Heart right ventricle (tissue), 16 donors: ENCODE results near the gene PEX14. TPM values are rescaled to one million over a fixed set of nuclear protein-coding genes. Genes with fewer than 3 reads are reported as not detected.
A peak's percentile ranks its signal among the peaks of the same experiment; 100 is the strongest.

ENCODE experiments used
- ATAC-seq, 8 donors: fragments of 200-7000 bp; cut with Tn5 transposase; one replicate each; pipeline ENCODE4 v1.9.1; 2020; ENCODE audit warnings: mild to moderate bottlenecking in 8 of 8, moderate library complexity in 8 of 8, moderate number of reproducible peaks in 1 of 8
- DNase-seq, 2 donors: peaks; one replicate each; pipeline ENCODE4 v3.0.0-alpha.2; 2020
- H3K27ac ChIP-seq, 10 donors: fragments of 200-600 bp; sonication (generic) in 2 of 10; one replicate each; pipeline versions ENCODE4 v1.5.0 to v1.8.0; 2020 to 2022; ENCODE audit warnings: mild to moderate bottlenecking in 3 of 10
- H3K27me3 ChIP-seq, 7 donors: fragments of 200-600 bp; one replicate each; pipeline ENCODE4 v1.8.0; 2021 to 2022; ENCODE audit warnings: mild to moderate bottlenecking in 2 of 7
- H3K36me3 ChIP-seq, 9 donors: fragments of 200-600 bp; sonication (generic) in 1 of 9; one replicate each; pipeline versions ENCODE4 v1.5.0 to v1.8.0; 2020 to 2022; ENCODE audit warnings: mild to moderate bottlenecking in 2 of 9
- H3K4me1 ChIP-seq, 9 donors: fragments of 200-600 bp; sonication (generic) in 1 of 9; one replicate each; pipeline versions ENCODE4 v1.5.0 to v1.8.0; 2020 to 2022; ENCODE audit warnings: mild to moderate bottlenecking in 4 of 9
- H3K4me3 ChIP-seq, 10 donors: fragments of 200-600 bp; sonication (generic) in 2 of 10; one replicate each; pipeline versions ENCODE4 v1.5.0 to v1.8.0; 2020 to 2022; ENCODE audit warnings: mild to moderate bottlenecking in 7 of 10, moderate library complexity in 2 of 10
- H3K9me3 ChIP-seq, 11 donors: fragments of 200-600 bp in 10 of 11; sonication (generic) in 2 of 11; one replicate each; pipeline versions ENCODE4 v1.5.0 to v1.8.0; 2013 to 2022; ENCODE audit warnings: mild to moderate bottlenecking in 2 of 11, control low read depth in 1 of 11, moderate library complexity in 1 of 11
- WGBS, 2 donors: extraction: QIAGEN DNeasy Blood & Tissue Kit; methylation state at CpG; one replicate each; pipeline ENCODE4 v1.1.7; 2013; ENCODE audit warnings: inconsistent platforms in 1 of 2; 5-methylcytosine and 5-hydroxymethylcytosine counted together
- intact Hi-C, 10 donors: fragments of 100-400 bp; cut with DNase I; formaldehyde crosslinking; loops; one replicate each; pipeline versions ENCODE4 v1.11.1 to v1.14.2; 2022
- polyA plus RNA-seq, 2 donors: library from polyadenylated mRNA; stranded (reverse); fragments of 200-250 nt; gene quantifications; one replicate each; pipeline ENCODE4 v1.2.3, GENCODE V29; 2013
- total RNA-seq, 10 donors: library from RNA; stranded (reverse); fragmentation: NEBNext Ultra II Directional in 3 of 10; extraction: Animal tissue kit (Norgen Biotek cat#: 25700) in 3 of 10; gene quantifications; one replicate each; pipeline versions ENCODE4 v1.2.1 to v1.2.4, GENCODE V29; 2021 to 2023
- TF ChIP-seq, protein P1 (sequence below), 9 donors: fragments of 200-600 bp; sonication (generic) in 2 of 9; IDR thresholded peaks; one replicate each; pipeline versions ENCODE4 v1.5.0 to v1.8.0; 2021 to 2022; ENCODE audit warnings: antibody characterized with exemption in 9 of 9, mild to moderate bottlenecking in 5 of 9, moderate library complexity in 1 of 9
- donor health status: Arrhythmogenic right ventricular cardiomyopathy.
- donor health status: ischemic (EF 13 %, LVEDD 7.1; RV severe dilation, severe dysfunction).
- donor health status: healthy with polysubstance abuse.
- donor health status: DM: no; HTN: yes; CAD: no.
- donor health status: DM: no; HTN: no; CAD: no.
- donor health status: ischemic (EF 25% LVEDD 6.9; RV normal size, moderate dysfunction).
- donor health status: ischemic (EF 25% LVEDD 5.7; RV mildly dilated, moderate dysfunction).
- donor health status: healthy.
- donor health status: DM: yes; HTN: yes; CAD: no.
- donor health status: Ischemic cardiomyopathy.
- donor health status: ischemic (EF 35%, LVEDD 5.7; RV mildly dilated, moderate dysfunction).
- donor health status: nonischemic (EF 11% LVEDD 7.7; RV severe dilation, severe dysfunction).
- donor health status: DM: yes; HTN: yes; CAD: no.
- donor health status: PGD.
- donor health status: ischemic (EF 29% LVEDD 5.4; RV normal size, mild dysfunction).
- donor health status: nonischemic (EF 23%, LVEDD 6.1; RV moderate dilation, normal function).

PEX14 gene
- total and polyA plus RNA-seq, 12 donors: 17.1 to 31.9 (median 21.1) TPM

DNA sequence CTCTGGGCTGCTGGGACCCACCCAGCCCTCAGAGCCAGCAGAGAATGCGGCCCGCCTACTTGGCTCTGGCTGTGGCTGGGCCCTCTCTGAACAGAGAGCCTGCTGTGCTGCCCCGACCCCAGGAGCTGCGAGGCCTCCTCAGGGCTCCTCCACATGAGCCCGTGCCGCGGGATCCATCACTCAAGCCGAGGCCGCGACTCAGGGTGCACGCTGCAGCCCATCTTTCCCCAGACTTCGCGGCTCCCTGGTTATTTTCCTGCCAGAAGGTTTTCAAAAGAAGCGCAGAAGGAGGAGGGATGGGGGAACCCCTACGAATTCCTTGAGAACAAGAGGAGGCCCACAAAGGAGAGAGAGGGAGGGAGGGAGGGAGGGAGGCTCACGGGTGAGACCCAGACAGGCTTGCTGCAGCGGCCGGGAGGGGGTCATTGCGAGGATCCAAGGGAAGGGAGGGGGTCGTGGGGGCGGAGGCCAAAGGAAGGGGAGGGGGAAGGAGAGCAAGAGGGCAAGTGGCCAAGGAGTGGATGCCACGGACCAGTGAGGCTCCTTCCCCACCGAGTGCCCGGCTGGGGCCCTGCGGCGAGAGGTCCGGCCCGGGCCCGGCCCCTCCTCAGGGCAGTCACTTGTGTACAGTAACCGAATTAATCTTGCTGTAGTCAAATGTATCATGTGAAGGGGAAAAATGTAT is 174.9 kb downstream of the PEX14 start:
- no peak for ATAC-seq
- peaks cover 0 to 14% (median 0%) of the 10 kb centered on the region in 9 donors for H3K4me1 ChIP-seq
- no peaks in the 10 kb centered on the region for H3K27me3 ChIP-seq
- no peak for DNase-seq
- no peak overlapping the region for H3K4me3 ChIP-seq
- intact Hi-C loops: loop anchor here in 2 of 10 donors (10.0 kb wide), 2 partner anchors 135 to 215 kb away; no protein-coding TSS in a partner anchor
- 69% methylated on average over 30 of the region's 30 CpGs for WGBS, 2 donors
- TF ChIP-seq, protein P1, sequence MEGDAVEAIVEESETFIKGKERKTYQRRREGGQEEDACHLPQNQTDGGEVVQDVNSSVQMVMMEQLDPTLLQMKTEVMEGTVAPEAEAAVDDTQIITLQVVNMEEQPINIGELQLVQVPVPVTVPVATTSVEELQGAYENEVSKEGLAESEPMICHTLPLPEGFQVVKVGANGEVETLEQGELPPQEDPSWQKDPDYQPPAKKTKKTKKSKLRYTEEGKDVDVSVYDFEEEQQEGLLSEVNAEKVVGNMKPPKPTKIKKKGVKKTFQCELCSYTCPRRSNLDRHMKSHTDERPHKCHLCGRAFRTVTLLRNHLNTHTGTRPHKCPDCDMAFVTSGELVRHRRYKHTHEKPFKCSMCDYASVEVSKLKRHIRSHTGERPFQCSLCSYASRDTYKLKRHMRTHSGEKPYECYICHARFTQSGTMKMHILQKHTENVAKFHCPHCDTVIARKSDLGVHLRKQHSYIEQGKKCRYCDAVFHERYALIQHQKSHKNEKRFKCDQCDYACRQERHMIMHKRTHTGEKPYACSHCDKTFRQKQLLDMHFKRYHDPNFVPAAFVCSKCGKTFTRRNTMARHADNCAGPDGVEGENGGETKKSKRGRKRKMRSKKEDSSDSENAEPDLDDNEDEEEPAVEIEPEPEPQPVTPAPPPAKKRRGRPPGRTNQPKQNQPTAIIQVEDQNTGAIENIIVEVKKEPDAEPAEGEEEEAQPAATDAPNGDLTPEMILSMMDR (IDR thresholded peaks at IDR 0.05): no peak
- H3K27ac ChIP-seq: no peak overlapping the region
- no peaks in the 10 kb centered on the region for H3K9me3 ChIP-seq
- H3K36me3 ChIP-seq: peaks cover 0 to 93% (median 7%) of the 10 kb centered on the region in 9 donors

DNA sequence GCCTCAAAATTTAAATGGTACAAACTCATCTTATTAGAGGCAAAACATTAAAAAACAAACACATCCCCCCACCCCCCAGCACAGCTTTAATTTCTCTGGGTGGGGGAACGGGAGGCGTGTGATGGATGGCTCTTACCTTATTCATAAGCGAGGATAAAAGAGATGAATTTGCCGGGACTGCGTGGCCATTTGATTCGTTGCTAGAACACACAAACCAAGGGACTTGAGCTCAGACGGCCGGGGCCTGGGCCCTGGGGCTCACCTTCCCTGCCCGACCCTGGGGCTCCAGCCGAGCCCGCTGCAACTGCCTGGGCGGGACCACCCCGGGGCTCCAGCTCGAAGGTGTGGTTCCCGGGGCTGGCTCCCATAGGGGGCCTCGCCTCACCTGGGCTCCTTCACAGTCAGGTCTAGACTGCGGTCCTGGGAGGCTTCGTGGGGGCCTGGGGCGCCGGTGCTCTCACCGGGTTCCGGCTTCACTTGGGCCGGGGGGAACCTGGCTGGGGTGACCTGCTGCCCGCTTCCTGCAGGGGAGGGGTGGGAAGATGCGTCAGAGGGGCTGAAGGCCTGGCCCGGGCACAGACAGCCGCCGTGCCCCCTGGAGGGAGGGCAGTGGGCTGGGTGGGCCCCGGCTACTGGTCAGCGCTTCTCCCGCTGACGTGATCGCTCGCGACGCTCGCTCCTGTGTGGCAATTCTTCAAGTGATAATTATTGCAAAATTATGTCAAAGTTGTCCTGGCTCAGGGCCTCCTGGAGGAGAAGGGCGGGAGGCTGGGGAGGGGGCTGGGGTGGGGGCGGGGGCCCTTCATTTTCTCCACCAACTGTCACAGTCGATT is 176.0 kb downstream of the PEX14 start:
- ATAC-seq: no peak
- 80% methylated on average over 40 of the region's 40 CpGs for WGBS, 2 donors
- Histone ChIP-seq H3K27ac (no peak overlapping the region), H3K4me1 (peaks cover 0 to 14% (median 0%) of the 10 kb centered on the region in 9 donors), H3K36me3 (peaks cover 0 to 90% (median 12%) of the 10 kb centered on the region in 9 donors), H3K9me3 (no peaks in the 10 kb centered on the region), H3K4me3 (no peak overlapping the region), H3K27me3 (no peaks in the 10 kb centered on the region)
- no peak for DNase-seq
- TF ChIP-seq, protein P1 (IDR thresholded peaks at IDR 0.05): no peak
- intact Hi-C loops: loop anchor here in 1 of 10 donors (10.0 kb wide), 1 partner anchor 214 kb away; no protein-coding TSS in a partner anchor

DNA sequence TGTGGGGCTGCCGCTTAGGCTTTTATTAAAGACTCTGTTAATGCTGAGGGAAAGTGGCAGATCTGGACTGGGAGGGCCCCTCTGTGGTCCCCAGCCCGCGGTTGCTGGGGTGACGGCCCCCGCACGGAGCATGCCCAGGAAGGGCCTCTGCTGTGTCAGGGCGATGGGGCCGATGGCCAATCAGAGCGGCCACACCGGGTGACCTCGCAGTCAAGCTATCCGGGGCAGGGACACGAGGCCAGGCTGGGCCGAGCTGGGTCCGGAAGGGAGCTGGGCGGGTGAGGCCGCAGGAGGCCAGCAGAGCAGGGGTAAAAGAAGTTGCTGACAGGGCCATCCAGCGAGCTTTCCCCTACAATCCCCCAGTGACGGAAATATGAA is 176.6 kb downstream of the PEX14 start:
- Histone ChIP-seq H3K36me3 (peaks cover 0 to 89% (median 12%) of the 10 kb centered on the region in 9 donors), H3K9me3 (no peaks in the 10 kb centered on the region), H3K4me3 (no peak overlapping the region), H3K4me1 (peaks cover 0 to 7% (median 0%) of the 10 kb centered on the region in 9 donors), H3K27me3 (no peaks in the 10 kb centered on the region), H3K27ac (peak overlapping the region in 1 of 10 donors; percentile 15)
- TF ChIP-seq, protein P1 (IDR thresholded peaks at IDR 0.05): no peak
- intact Hi-C loops: loop anchor here in 1 of 10 donors (10.0 kb wide), 1 partner anchor 213 kb away; no protein-coding TSS in a partner anchor
- 61% methylated on average over 19 of the region's 19 CpGs for WGBS, 2 donors
- ATAC-seq: no peak
- DNase-seq: no peak

DNA sequence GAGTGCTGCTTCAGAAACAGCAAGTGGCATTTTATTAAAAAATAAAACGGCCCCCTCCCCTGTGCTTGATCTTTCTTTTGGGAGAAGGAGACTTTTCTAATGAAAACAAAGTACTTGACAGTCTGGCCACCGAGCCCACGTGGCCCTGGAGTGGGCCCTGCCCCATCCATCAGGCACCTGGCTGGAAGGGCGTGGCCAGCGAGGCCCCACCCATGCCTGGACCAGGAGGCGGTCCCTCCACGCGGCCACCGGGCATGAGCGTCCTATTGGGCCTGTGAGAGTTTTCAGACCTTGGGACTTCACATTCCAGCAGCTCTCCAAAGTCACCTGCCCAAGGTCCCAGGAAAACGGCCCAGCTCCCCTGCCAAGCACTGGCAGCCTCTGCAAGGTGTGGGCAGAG is 177.0 kb downstream of the PEX14 start:
- peaks cover 0 to 94% (median 12%) of the 10 kb centered on the region in 9 donors for H3K36me3 ChIP-seq
- WGBS, 2 donors: 66 to 67% methylated on average over 11 of the region's 11 CpGs
- no peaks in the 10 kb centered on the region for H3K9me3 ChIP-seq
- H3K27ac ChIP-seq: peak overlapping the region in 1 of 10 donors; percentile 15
- intact Hi-C loops: loop anchor here in 1 of 10 donors (10.0 kb wide), 1 partner anchor 213 kb away; no protein-coding TSS in a partner anchor
- DNase-seq (no peak), ATAC-seq (no peak)
- H3K27me3 ChIP-seq: no peaks in the 10 kb centered on the region
- no peak overlapping the region for H3K4me3 ChIP-seq
- TF ChIP-seq, protein P1 (IDR thresholded peaks at IDR 0.05): no peak
- peaks cover 0 to 6% (median 0%) of the 10 kb centered on the region in 9 donors for H3K4me1 ChIP-seq
